Body of pancreas (tissue), 4 donors: ENCODE data around the gene ADIPOR2.

ENCODE experiments used
- POLR2A ChIP-seq, 3 donors: fragments of 450-650 bp; IDR thresholded peaks; one replicate each; pipeline ENCODE4 v1.6.1; 2016; ENCODE audit warnings: antibody characterized with exemption in 3 of 3, mild to moderate bottlenecking in 2 of 3
- TF ChIP-seq, protein P1 (sequence below), 7 experiments: fragments of 450-650 bp in 4 of 7; fragments of 200-600 bp in 3 of 7; sonication (generic) in 3 of 7; IDR thresholded peaks; one replicate each; pipeline ENCODE4 v1.5.1; 2016 to 2019; ENCODE audit warnings: antibody characterized with exemption in 7 of 7

DNA sequence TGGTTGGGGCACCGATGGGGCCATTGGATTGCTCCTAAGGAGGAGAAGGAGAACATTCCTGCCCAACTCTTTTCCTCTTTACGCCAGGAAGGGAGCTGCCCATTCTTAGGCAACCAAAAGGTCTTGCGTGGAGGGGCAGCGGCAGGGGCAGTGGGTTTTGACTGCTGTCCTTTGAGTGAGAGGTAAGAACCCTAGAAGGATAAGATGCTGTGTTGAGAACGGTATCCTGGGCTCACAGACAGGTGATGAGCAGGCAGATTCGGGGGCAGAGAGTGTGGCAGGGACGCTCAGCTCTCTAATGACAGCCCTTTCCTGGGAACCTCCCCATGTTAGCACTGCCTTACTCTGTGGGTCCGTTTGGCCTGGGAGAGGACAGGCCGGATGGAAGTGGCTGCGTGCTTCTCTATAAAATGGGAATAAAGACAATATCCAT, 142.7 kb downstream of the ADIPOR2 start:
- TF ChIP-seq, protein P1, sequence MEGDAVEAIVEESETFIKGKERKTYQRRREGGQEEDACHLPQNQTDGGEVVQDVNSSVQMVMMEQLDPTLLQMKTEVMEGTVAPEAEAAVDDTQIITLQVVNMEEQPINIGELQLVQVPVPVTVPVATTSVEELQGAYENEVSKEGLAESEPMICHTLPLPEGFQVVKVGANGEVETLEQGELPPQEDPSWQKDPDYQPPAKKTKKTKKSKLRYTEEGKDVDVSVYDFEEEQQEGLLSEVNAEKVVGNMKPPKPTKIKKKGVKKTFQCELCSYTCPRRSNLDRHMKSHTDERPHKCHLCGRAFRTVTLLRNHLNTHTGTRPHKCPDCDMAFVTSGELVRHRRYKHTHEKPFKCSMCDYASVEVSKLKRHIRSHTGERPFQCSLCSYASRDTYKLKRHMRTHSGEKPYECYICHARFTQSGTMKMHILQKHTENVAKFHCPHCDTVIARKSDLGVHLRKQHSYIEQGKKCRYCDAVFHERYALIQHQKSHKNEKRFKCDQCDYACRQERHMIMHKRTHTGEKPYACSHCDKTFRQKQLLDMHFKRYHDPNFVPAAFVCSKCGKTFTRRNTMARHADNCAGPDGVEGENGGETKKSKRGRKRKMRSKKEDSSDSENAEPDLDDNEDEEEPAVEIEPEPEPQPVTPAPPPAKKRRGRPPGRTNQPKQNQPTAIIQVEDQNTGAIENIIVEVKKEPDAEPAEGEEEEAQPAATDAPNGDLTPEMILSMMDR (IDR thresholded peaks at IDR 0.05): no peak
- no peak for TF ChIP-seq POLR2A (IDR thresholded peaks at IDR 0.05)
